NCI-H2196 (cell line): ENCODE measurements around the gene NOP10.

Source experiments
- DNase-seq: peaks from one replicate; lab custom pipeline; 2025; ENCODE audit not compliant: unreplicated experiment; lab: John Stamatoyannopoulos, UW

Gene NOP10

DNA sequence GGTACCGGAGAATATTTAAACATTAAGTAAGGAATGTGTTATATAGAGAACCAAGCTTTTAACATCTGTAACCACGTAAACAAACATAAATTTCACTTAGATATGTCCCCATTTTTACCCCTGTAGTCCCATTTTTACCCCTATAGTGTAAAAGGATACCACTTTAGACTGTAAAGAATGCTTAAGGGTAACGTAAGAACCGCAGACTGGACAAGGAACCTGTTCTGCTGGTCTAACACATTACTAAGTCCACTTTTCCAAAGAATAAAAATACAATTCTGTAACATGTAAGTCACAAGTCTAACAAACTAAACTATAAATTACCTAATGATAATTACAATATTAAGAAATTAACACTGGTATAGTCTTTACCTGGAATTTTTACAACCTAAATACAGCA, 8.3 kb downstream of the NOP10 start:
- DNase-seq: no peak

DNA sequence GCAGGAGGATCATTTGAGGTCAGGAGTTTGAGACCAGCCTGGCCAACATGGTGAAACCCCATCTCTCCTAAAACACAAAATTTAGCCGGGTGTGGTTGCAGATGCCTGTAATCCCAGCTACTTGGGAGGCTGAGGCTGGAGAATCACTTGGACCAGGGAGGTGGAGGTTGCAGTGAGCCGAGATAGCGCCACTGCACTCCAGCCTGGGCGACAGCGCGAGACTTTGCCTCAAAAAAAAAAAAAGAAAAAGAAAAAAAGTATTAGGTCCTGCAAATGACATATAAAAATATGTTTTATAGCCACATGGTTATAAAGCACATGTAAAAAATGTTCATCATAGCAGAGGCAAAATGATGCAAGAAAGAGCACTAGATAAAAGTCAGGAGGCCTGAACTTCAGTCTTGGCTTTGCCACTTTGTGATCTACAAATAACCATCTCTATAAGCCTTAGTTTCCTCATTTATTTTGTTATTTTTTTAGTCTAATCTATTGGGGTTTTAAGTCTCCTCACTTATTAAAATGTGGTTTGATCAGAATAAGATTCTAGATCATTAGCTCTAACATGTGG, 10.3 kb downstream of the NOP10 start:
- no peak for DNase-seq

DNA sequence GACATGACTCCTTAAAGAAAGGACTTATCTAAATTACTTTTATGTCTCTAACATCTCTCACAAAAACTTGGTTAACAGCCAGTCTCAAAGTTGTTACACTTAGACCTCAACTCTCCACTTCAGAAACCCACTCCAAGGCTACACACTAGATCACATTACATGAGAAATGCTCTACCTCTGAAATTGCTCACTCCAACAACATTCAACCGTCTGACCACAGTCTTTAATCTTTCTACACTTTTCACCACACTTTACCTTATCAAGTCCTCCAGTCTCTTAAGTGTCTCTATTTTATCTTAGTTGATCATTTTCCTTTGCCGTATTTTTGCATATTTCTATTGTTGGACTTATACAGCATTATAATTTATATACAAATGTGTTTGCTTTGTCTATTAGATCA, 11.1 kb downstream of the NOP10 start:
- DNase-seq: no peak

DNA sequence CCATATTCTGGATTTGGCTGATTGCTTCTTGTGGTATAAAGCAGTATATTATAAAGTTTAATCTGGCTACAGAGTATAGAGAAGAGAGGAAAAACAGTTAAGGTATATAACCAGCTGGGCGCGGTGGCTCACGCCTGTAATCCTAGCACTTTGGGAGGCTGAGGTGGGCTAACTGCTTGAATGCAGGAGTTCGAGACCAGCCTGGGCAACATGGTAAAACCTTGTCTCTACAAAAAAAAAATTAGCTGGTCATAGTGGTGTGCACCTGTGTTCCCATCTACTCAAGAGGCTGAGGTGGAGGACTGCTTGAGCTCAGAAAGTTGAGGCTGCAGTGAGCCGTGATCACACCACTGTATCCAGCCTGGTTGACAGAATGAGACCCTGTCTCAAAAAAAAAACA, 12.7 kb downstream of the NOP10 start:
- no peak for DNase-seq

DNA sequence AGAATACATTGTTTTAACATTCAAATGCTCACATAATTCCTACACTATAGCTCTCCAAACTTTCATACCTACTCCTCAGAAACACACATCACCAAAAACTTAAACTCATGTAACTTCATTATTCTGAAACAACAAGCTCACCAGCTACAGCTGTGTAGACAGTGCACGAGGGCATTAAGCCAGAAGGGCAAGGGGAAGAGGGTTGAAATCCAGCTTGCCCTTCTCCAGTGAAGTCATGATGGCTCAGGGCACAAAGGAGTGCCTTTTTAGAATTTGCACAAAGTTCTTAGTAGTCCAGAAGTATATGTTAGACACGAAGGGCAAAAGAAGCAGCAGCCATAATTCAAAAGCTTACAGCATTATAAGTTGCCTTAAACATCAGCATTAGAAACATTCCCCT, 13.9 kb downstream of the NOP10 start:
- DNase-seq: no peak

DNA sequence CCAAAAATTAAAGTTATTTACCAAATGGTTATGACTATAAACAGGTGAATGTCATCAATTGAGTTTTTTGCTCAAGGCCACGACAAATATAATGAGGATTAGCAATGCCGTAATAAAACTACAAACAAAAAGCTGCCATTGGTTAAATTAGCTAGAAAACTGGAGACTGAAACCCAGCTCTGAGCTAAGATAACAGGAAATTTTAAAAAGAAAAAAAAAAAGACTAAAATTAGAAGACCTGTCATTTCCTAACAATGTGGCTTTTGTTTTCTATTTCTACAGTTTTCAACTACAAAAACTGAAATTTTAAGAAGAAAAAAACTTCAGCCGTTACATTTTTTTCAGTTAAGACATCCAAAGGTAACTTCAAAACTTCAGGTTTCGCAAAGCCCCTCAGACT, 15.0 kb downstream of the NOP10 start:
- no peak for DNase-seq

DNA sequence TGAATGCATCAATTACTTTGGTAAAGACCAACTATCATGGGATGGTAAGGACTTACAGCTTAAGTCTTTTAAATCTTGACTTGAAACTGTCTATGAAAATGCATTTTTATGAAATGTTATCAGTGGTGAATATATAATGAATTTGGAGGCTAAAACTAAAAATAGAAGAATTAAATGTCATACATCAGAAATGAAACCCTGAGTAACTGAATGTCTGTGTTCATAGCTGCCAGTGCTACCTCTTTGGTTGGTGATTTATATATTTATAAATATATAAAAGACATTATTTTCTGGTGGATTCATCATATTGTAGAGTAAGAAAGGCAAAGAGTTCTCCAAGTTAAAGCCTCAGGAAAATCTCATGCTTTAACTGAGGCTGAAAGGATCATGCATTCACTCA, 17.6 kb downstream of the NOP10 start:
- DNase-seq: no peak

DNA sequence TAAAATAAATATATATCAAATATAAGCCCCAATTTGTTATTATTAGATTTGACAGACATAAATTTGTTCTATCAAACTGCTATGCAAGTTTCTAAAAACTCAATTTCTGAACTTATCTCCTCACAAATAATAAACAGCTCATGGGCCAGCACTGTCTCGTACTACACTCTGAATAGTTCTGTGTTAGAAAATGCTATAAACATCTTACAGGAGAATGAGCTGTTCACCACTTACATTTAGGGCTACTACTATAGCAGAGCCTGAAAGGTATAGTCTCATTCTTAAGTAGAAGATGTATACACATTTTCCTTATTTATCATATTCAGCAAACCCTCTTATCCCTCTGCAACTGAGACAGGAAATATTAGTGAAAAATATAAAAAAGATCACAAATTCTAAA, 18.0 kb downstream of the NOP10 start:
- DNase-seq: no peak

DNA sequence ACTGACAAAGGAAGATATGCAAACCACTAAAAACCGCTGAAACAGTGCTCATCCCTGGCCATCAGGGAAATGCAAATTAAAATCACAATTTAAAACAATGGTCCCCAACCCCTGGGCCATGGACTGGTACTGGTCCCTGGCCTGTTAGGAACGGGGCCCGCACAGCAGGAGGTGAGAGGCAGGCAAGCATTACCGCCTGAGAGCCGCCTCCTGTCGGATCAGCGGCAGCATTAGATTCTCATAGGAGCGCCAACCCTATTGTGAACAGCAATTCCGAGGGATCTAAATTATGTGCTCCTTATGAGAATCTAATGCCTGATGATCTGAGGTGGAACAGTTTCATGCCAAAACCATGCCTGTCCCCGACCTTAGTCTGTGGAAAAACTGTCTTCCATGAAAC, 19.7 kb downstream of the NOP10 start:
- no peak for DNase-seq

DNA sequence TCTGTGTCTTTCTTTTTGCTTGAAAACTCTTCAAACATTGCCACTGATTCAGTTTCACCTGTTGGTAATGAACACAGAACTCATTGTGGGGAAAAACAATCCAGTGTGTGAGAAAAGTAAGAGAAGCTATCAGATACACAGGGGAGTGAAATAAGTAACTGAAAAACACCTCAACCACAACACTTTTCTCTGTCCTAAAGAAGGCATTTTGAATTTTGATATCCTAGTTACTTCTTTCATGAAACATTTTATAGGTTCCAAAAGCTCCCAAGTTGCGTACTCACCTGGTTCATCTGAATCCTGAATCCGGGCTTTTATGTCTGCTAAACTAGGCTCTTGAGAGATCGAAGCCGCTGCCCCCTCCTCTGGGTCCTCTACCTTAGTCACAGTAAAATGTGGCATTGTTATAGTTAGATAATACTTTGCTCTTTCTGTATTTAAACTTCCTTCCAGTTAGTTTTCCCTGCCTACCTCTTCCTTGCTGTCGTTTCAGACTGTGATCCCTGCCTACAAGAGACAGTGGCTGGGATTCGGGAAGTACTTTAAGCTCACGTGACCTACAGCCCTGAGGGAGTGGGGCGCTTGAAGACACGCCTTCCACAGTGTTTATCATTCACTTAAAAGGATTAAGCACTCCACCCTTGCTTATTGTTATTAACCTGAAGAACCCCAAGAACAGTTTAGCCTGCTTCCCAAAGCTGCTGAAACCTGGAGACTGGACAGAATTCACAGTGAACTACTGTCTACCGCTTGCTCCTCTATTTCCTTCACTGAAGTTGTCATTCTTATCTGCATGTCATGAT, 24.5 kb downstream of the NOP10 start:
- DNase-seq: peak; percentile 9

DNA sequence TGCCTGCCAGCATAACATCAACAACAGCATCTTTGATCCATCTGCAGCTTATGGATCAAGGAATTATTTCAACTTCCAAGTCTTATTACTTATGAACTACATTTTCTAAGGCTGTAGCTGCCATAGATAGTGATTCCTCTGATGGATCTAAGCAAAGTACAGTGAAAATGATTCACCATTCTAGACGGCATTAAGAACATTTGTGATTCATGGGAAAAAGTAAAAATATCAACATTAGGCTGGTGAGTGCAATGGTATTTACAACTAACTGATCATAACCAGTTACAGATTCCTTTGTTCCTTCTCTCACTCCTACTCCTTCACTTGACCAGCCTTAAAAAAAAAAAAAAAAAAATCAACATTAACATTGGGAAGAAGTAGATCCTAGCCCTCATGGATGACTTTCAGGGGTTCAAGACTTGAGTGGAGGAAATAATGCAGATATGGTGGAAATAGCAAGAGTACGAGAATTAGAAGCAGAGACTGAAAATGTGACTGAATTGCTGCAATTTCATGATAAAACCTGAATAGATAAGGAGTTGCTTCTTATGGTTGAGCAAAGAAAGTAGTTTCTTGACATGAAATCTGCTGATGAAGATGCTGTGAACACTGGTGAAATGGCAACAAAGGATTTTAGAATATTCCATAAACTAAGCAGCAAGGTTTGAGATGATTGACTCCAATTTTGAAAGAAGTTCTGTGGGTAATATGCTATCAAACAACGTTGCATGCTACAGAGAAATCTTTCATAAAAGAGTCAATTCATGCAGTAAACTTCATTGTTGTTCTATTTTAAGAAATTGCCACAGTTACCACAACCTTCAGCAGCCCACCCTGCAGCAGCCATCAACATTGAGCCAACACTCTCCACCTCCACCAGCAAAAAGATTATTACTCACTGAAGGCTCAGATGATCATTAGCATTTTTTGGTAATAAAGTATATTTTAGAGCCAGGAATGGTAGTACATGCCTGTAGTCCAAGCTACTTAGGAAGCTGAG, 28.1 kb downstream of the NOP10 start:
- no peak for DNase-seq

DNA sequence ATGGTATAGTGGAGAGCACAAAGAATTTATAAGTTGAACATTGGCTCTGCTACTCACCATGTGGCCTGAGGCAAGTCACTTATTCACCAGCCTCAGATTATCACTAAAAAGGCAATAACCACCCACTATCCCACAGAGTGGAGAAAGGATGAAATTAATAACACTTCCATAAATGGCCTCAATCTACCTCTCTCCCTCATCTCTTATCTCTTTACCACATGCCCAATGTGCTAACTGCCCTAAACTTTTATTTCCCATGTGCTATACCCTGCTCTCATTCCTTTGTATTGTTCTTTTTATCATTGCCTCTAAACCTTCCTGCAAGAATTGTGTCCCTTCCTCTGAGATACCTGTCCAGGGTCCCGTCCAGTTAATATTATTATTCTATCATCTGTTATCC, 31.4 kb downstream of the NOP10 start:
- DNase-seq: no peak

DNA sequence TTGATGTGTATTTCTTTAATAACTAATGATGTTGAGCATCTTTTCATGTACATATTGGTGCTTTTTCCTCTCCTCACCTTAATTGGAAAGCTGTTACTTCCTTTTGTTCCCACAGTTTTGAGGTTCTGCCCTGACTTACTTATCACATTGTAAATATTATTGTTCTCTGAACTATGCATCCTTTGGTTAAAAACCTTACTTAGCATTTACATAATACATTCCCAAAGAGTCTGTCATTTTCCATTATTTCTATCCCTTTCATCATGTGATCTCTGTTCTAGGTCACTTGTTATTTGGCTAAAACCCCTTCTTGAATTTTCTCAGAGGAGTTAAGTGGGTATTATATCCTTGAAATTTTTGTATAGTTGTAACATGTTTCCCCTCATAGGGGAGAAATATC, 38.3 kb downstream of the NOP10 start:
- DNase-seq: no peak

DNA sequence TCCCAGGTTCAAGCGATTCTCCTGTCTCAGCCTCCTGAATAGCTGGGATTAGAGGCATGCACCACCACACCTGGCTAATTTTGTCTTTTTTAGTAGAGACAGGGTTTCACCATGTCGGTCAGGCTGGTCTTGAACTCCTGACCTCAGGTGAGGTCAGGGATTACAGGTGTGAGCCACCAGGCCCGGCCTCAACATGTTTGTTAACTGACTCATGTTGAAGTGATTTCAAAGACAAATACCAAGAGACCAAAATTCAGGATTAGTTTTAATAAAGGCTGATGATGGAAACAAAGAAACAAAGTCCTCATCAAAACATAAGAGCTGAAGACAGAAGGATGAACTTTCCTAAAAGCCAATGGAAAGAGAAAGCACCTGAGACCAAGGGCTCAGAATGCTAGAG, 41.9 kb downstream of the NOP10 start:
- no peak for DNase-seq

DNA sequence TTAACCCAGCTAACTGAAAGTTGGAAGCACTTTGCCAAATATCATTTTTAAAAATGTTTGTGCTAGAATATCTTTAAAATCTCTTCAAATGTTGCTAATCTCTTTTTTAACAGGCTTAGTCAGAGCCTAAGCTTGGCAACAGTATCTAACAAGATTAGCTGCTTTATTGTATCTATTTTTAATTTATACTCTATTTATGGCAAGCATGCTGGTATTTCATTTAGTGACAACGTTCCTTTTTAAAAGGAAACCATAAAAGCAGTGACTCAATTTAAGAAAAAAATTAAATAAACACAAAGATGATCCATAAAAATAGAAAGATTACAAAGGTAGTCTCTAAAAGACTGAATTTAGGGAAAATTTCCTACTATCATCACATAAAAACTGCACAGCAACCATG, 45.9 kb downstream of the NOP10 start:
- DNase-seq: no peak

DNA sequence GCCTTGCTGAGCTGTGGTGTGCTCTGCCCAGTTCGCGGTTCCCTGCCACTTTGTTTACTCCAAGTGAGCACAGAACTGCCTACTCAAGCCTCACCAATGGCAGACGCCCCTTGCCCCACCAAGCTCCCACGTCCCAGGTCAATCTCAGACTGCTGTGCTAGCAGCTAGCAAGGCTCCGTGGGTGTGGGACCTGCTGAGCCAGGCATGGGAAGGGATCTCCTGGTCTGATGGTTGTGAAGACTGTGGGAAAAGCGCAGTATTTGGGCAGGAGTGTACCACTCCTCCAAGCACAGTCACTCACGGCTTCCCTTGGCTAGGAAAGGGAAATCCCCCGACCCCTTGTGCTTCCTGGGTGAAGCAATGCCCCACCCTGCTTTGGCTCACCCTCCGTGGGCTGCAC, 50.3 kb downstream of the NOP10 start:
- no peak for DNase-seq
